ENCODE data around the gene DYRK2.

DYRK2 gene

DNA sequence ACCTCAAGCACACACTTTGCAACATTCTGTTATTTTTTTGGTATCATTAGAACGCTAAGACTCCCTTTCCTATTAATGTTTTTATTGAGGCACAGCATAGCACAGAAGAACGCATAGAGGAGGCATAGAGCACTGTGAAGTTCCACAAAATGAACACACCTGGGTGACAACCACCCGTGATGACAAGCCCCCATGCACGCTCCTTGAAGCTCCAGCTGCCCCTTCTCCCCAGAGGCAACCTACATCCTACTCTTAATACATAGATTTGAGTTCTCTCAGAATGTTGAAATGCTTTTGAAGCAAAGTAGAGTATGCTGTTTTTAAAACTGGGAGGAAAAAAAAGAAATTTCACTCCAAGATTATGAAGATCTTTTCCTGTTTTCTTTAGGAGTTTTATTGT lies 55.5 kb downstream of the DYRK2 start:
- Histone ChIP-seq H3K9me3 (ENCODE audit: insufficient read depth, low read length) (no peaks in the 10 kb centered on the region), H3K4me2 (ENCODE audit: low read depth, low read length, poor library complexity, severe bottlenecking) (no peak overlapping the region)
- TF ChIP-seq, protein P1, sequence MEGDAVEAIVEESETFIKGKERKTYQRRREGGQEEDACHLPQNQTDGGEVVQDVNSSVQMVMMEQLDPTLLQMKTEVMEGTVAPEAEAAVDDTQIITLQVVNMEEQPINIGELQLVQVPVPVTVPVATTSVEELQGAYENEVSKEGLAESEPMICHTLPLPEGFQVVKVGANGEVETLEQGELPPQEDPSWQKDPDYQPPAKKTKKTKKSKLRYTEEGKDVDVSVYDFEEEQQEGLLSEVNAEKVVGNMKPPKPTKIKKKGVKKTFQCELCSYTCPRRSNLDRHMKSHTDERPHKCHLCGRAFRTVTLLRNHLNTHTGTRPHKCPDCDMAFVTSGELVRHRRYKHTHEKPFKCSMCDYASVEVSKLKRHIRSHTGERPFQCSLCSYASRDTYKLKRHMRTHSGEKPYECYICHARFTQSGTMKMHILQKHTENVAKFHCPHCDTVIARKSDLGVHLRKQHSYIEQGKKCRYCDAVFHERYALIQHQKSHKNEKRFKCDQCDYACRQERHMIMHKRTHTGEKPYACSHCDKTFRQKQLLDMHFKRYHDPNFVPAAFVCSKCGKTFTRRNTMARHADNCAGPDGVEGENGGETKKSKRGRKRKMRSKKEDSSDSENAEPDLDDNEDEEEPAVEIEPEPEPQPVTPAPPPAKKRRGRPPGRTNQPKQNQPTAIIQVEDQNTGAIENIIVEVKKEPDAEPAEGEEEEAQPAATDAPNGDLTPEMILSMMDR (IDR thresholded peaks at IDR 0.05; ENCODE audit: insufficient read depth, low read length, poor library complexity, severe bottlenecking): no peak
- TF ChIP-seq EZH2phosphoT487 (conservative IDR thresholded peaks at IDR 0.05; ENCODE audit: low read length): no peak

DNA sequence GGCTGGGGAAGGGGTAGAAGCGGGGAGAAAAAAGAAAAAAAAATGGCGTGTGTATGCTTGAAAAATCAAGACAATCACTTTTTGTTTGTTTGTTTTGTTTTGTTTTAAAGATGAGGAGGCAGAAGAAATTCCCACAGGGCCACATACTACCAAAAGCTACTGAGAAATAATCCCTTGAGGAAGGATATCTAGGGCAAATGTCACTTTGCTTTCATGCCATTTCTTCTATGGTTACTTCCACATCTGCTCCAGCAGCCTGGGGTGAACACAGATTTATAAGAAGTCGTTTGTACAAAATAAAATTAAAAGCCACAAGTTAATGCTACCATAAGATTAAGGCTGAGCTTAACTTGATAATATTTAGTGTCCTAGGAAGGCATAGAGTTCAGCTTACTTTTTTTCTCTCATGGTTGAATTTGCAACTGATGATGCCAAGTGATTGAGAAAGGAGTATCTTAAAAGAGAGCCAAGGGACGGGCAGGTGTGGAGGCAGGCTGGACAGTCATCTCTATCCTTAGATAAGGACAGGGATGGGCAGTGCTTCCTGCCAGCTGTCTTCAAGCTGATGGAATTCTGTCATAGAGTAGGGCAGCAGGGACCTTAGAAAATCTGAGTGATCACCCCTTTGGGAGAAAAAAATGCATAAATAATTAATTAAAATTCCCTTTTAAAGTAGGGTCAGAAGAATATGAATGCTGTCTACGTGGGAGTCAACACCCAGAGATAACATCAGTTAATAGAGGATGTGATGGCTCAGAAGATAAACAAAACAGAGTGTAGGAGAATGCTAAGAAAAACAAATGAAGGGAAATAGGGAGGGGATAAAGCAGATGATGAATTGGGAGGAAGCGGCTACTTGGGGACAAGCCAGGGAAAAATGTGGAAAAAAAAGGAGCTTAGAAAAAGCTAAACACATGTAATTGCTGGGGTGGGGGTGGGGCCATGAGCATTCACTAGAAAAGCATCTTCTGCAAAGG lies 57.1 kb downstream of the DYRK2 start:
- Histone ChIP-seq H3K4me2 (ENCODE audit: low read depth, low read length, poor library complexity, severe bottlenecking) (no peak overlapping the region), H3K79me2 (ENCODE audit: insufficient read depth, low read length) (no peaks in the 10 kb centered on the region), H3K9ac (ENCODE audit: low read length) (no peak overlapping the region), H3K36me3 (ENCODE audit: low read length) (no peaks in the 10 kb centered on the region), H3K4me3 (ENCODE audit: insufficient read depth, low read length, poor library complexity, severe bottlenecking) (no peak overlapping the region), H3K27me3 (ENCODE audit: low read length) (no peaks in the 10 kb centered on the region), H3K27ac (ENCODE audit: low read depth, low read length) (no peak overlapping the region), H3K9me3 (ENCODE audit: insufficient read depth, low read length) (no peaks in the 10 kb centered on the region), H3F3A (ENCODE audit: insufficient read depth) (no peaks in the 10 kb centered on the region), H2AFZ (ENCODE audit: low read depth, low read length, severe bottlenecking) (no peak overlapping the region), H4K20me1 (ENCODE audit: low read depth, low read length) (no peaks in the 10 kb centered on the region), H3K9me2 (replicated peaks; ENCODE audit: insufficient read depth, low read length) (no peaks in the 10 kb centered on the region)
- TF ChIP-seq, protein P1 (IDR thresholded peaks at IDR 0.05; ENCODE audit: insufficient read depth, low read length, poor library complexity, severe bottlenecking): no peak
- TF ChIP-seq EZH2phosphoT487 (conservative IDR thresholded peaks at IDR 0.05; ENCODE audit: low read length): no peak

More for the DNA sequence above, 55.5 kb downstream of the DYRK2 start:
- Histone ChIP-seq H3K9me2 (replicated peaks; ENCODE audit: insufficient read depth, low read length) (no peaks in the 10 kb centered on the region), H3K4me3 (ENCODE audit: insufficient read depth, low read length, poor library complexity, severe bottlenecking) (no peak overlapping the region), H2AFZ (ENCODE audit: low read depth, low read length, severe bottlenecking) (no peak overlapping the region), H3F3A (ENCODE audit: insufficient read depth) (peaks cover 6% of the 10 kb centered on the region), H3K27me3 (ENCODE audit: low read length) (no peaks in the 10 kb centered on the region), H3K79me2 (ENCODE audit: insufficient read depth, low read length) (no peaks in the 10 kb centered on the region), H3K27ac (ENCODE audit: low read depth, low read length) (no peak overlapping the region), H3K9ac (ENCODE audit: low read length) (no peak overlapping the region), H3K36me3 (ENCODE audit: low read length) (no peaks in the 10 kb centered on the region), H4K20me1 (ENCODE audit: low read depth, low read length) (no peaks in the 10 kb centered on the region)

DNA sequence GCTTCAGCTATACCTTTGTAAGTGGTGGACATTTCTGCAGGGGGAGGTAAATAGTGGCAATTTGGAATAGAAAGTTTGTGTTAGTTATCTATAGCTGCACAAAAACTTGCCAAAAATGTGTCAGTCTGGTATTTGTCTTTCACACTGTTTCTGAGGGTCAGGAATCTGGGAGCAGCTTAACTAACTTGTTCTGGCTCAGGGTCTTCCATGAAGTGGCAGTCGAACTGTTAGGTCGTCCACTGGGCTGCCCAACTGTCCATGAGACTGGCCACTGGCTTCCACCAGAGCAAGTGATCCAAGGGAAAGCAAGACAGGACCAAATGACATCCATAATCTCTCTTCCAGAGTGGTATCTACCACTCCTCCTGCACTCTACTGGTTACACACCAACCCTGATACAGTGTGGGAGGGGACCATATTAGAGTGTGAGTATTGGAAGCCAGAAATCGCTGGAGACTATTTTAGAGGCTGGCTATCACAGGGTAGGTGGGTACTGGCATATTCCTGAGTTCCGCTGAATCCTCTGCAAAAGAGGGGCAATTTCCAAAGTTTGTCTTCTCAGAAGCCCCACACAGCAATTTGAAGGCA lies 60.9 kb downstream of the DYRK2 start:
- Histone ChIP-seq H3K36me3 (ENCODE audit: low read length) (no peaks in the 10 kb centered on the region), H3F3A (ENCODE audit: insufficient read depth) (no peaks in the 10 kb centered on the region), H3K4me2 (ENCODE audit: low read depth, low read length, poor library complexity, severe bottlenecking) (no peak overlapping the region), H3K9me3 (ENCODE audit: insufficient read depth, low read length) (no peaks in the 10 kb centered on the region), H4K20me1 (ENCODE audit: low read depth, low read length) (no peaks in the 10 kb centered on the region), H3K4me3 (ENCODE audit: insufficient read depth, low read length, poor library complexity, severe bottlenecking) (no peak overlapping the region), H3K27me3 (ENCODE audit: low read length) (no peaks in the 10 kb centered on the region), H3K9ac (ENCODE audit: low read length) (no peak overlapping the region), H3K9me2 (replicated peaks; ENCODE audit: insufficient read depth, low read length) (no peaks in the 10 kb centered on the region), H3K27ac (ENCODE audit: low read depth, low read length) (no peak overlapping the region), H2AFZ (ENCODE audit: low read depth, low read length, severe bottlenecking) (no peak overlapping the region), H3K79me2 (ENCODE audit: insufficient read depth, low read length) (no peaks in the 10 kb centered on the region)
- no peak for TF ChIP-seq EZH2phosphoT487 (conservative IDR thresholded peaks at IDR 0.05; ENCODE audit: low read length)
- TF ChIP-seq, protein P1 (IDR thresholded peaks at IDR 0.05; ENCODE audit: insufficient read depth, low read length, poor library complexity, severe bottlenecking): no peak

Measured in SU-DHL-6 (cell line).